AG08396 (cell line): Measurements from ENCODE around the gene KCTD20.

Experiments used
- DNase-seq: peaks from one replicate; pipeline ENCODE4 v3.0.0; 2012; ENCODE audit warnings: low spot score, mixed read lengths

The KCTD20 gene

GRCh38 chr6:36536873-36537547 is 94.2 kb downstream of the KCTD20 start:
- no peak for DNase-seq

- DNase-seq, result no peak
Observed at GRCh38 chr6:36539814-36540568, 97.2 kb downstream of the KCTD20 start.
